NOMO-1 treated with DMSO at 0.1 percent for 48 hours (cell line): Measurements from ENCODE around the gene ZEB2.

ENCODE experiments used
- DNase-seq: peaks from one replicate; lab custom pipeline; 2025; ENCODE audit not compliant: unreplicated experiment; lab: John Stamatoyannopoulos, UW

The ZEB2 gene

GRCh38 chr2:144359684-144360083 lies 160.2 kb downstream of the ZEB2 start:
- no peak for DNase-seq

GRCh38 chr2:144358979-144359541 lies 160.9 kb downstream of the ZEB2 start:
- no peak for DNase-seq

GRCh38 chr2:144358374-144358964 lies 161.4 kb downstream of the ZEB2 start:
- no peak for DNase-seq

GRCh38 chr2:144357623-144358373 lies 162.1 kb downstream of the ZEB2 start:
- DNase-seq = no peak

GRCh38 chr2:144356402-144356801 lies 163.5 kb downstream of the ZEB2 start:
- DNase-seq = no peak

- no peak for DNase-seq
Measured at GRCh38 chr2:144354953-144355352, 165.0 kb downstream of the ZEB2 start.

- no peak for DNase-seq
Measured at GRCh38 chr2:144351687-144352086, 168.2 kb downstream of the ZEB2 start.

GRCh38 chr2:144350151-144350802 lies 169.6 kb downstream of the ZEB2 start:
- DNase-seq = no peak

- no peak for DNase-seq
Measured at GRCh38 chr2:144349674-144350073, 170.2 kb downstream of the ZEB2 start.

GRCh38 chr2:144348846-144349245 lies 171.1 kb downstream of the ZEB2 start:
- no peak for DNase-seq

GRCh38 chr2:144346229-144346628 lies 173.7 kb downstream of the ZEB2 start:
- DNase-seq = no peak

GRCh38 chr2:144343145-144343544 lies 176.8 kb downstream of the ZEB2 start:
- DNase-seq = no peak

- no peak for DNase-seq
Measured at GRCh38 chr2:144341538-144341937, 178.4 kb downstream of the ZEB2 start.

GRCh38 chr2:144339048-144339447 lies 180.9 kb downstream of the ZEB2 start:
- DNase-seq = no peak

- no peak for DNase-seq
Measured at GRCh38 chr2:144334551-144334950, 185.4 kb downstream of the ZEB2 start.
